ACC112 (cell line): ENCODE data around the gene EGFR.
A peak's percentile ranks its signal among the peaks of the same experiment; 100 is the strongest.

ENCODE experiments used
- H2AFZ ChIP-seq: fragments of 200-600 bp; sonication (generic); one replicate; pipeline ENCODE4 v1.6.0; 2017; ENCODE audit warnings: antibody characterized with exemption, low read length; ENCODE audit not compliant: unreplicated experiment
- H3K27ac ChIP-seq: fragments of 200-600 bp; sonication (generic); 2 replicates; pipeline ENCODE4 v1.5.1; 2014; ENCODE audit warnings: low read depth, mild to moderate bottlenecking, antibody characterized with exemption, low read length, moderate library complexity
- H3K27me3 ChIP-seq: fragments of 200-600 bp; sonication (generic); 2 replicates; pipeline ENCODE4 v1.6.1; 2014; ENCODE audit warnings: mild to moderate bottlenecking, antibody characterized with exemption, low read length, moderate library complexity, mixed read lengths; ENCODE audit not compliant: insufficient read depth
- H3K36me3 ChIP-seq: fragments of 200-600 bp; sonication (generic); 2 replicates; pipeline ENCODE4 v1.6.1; 2016; ENCODE audit warnings: mild to moderate bottlenecking, antibody characterized with exemption, low read length, moderate library complexity, mixed read lengths; ENCODE audit not compliant: insufficient read depth
- H3K4me1 ChIP-seq: fragments of 200-600 bp; sonication (generic); one replicate; pipeline ENCODE4 v1.6.1; 2016; ENCODE audit warnings: low read length, mixed read lengths; ENCODE audit not compliant: insufficient read depth, unreplicated experiment, control insufficient read depth
- H3K4me3 ChIP-seq: fragments of 200-600 bp; sonication (generic); 2 replicates; pipeline ENCODE4 v1.5.1; 2014; ENCODE audit warnings: mild to moderate bottlenecking, low read depth, low read length
- H3K79me2 ChIP-seq: fragments of 200-600 bp; sonication (generic); one replicate; pipeline ENCODE4 v1.6.0; 2016; ENCODE audit warnings: low read length; ENCODE audit not compliant: control insufficient read depth, unreplicated experiment, insufficient read depth

The EGFR gene

DNA sequence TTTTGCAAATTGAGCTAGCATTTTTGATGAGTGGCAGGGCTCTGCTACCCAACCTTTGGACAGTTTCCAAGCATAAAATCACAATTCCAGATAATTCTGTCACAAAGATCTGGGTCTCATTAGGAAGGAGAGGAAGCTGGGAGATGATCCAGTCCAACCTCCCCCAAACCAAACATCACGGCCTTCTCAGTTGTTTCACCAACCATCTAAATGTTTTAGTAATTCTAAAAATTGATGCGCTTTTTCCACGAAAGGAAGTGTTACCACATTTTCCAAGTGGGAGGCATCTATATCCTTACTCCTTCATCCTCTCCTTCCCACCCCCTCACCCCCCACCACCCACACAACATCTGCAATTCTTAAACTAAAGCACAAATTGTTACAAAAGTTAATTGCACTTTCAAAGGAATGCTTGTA lies 108.3 kb downstream of the EGFR start:
- peak overlapping the region; percentile 35; the same call in 1 of the 2 replicates for H3K4me3 ChIP-seq
- peaks cover 9% of the 10 kb centered on the region; the same call in 1 of the 2 replicates for H3K36me3 ChIP-seq
- peaks cover 69% of the 10 kb centered on the region for H3K79me2 ChIP-seq
- H3K4me1 ChIP-seq = peaks cover 82% of the 10 kb centered on the region
- H3K27me3 ChIP-seq = no peaks in the 10 kb centered on the region
- peak overlapping the region; percentile 99 for H3K27ac ChIP-seq
- no peak overlapping the region for H2AFZ ChIP-seq

DNA sequence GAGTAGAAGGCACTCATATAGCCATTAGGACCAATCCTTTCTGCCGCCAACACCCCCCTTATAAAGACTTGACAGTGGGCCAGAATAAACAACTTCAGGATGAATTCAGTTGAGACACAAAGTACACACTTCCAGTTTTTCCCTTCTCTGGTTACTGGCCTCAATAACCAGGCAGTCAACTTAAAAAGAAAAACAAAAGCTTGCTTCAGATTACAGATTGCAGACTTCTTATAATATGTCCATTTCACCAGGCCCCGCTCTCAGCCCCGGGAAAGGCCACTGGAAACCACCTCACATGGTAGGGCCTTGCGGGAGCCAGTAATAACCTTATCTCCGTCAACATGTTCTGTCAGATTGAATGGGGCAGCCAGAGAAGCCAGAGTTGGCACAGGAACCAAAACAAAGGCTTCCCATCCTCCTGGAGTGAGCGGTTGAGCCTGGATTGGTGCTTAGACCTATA lies 108.8 kb downstream of the EGFR start:
- no peak overlapping the region for H2AFZ ChIP-seq
- H3K4me3 ChIP-seq = peak overlapping the region; percentile 35; the same call in 1 of the 2 replicates
- peak overlapping the region; percentile 99 for H3K27ac ChIP-seq
- H3K36me3 ChIP-seq = peaks cover 9% of the 10 kb centered on the region; the same call in 1 of the 2 replicates
- H3K79me2 ChIP-seq = peaks cover 64% of the 10 kb centered on the region
- H3K27me3 ChIP-seq = no peaks in the 10 kb centered on the region
- H3K4me1 ChIP-seq = peaks cover 87% of the 10 kb centered on the region

DNA sequence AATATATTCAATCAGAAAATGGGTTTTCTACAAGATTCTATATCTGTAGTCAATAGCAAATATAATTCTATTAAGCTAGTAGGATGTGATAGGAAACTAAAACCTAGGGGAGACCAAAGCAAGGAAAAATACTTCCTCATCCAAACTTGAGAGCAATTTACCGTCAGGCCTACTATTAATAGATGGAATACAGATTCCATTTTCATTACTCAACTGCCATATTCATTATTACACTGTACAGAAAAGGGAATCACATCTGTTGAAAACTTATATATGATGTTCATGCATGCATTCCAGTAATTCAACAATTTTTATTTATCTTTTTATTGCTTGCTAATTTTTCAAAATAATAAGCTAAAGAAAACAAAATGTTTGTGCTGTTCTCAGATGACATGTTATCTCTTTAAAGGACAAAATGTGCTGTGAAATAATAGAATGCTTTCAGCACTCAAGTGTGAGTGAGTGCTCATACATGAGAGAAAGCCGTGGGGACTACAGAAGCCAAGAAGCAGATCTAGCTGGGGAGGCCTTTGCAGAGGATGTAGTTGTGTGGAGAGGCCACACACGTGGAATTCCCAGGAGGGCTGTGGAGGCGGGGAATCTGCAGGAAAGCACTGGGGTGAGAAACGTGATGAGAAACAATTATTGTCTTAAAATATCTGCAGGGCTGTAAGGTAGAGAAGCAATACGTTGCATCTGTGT lies 110.0 kb downstream of the EGFR start:
- peaks cover 95% of the 10 kb centered on the region for H3K4me1 ChIP-seq
- 0 out of 2 replicates have a peak overlapping the region, but pooled peaks have one; percentile 6 for H3K4me3 ChIP-seq
- peaks cover 9% of the 10 kb centered on the region; the same call in 1 of the 2 replicates for H3K36me3 ChIP-seq
- no peaks in the 10 kb centered on the region for H3K27me3 ChIP-seq
- peaks cover 54% of the 10 kb centered on the region for H3K79me2 ChIP-seq
- H2AFZ ChIP-seq = no peak overlapping the region
- H3K27ac ChIP-seq = peak overlapping the region; percentile 99

DNA sequence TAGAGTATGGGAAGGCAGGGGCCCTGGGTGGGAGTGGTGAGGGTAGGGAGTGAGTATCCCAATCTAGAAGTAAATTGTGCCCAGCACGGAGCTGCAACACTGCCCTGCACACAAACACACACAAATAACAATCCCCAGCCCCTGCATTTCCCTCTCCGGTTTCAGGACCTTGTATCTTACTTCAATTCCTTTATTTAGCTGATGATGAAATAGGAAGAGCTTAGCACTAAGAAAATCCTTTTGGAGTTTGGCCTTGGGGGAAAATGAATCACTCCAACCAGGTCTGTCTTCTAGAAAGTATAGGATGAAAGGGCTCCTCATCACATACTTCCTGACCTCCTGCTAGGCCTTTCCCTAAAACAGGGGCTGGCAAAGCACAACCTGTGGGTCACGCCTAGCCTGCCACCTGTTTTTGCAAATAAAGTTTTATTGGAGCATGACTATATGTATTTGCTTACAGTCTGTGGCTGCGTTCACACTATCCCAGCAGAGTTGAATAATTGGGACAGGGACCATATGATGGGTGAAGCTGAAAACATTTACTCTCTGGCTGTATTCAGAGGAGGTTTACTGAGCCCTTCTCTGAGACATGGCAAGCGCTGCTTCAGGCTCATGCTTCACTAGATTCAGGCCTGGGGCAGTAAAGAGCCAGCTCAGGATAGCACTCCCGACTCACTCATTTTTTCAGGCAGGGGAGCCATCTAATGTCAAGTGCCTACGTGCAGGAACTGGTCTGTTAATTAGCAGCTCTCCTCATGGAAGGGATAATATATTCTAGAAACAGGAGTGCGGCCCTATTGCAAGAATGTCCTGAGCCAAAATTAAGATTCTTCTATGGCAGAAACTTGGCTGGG lies 111.0 kb downstream of the EGFR start:
- peaks cover 55% of the 10 kb centered on the region for H3K79me2 ChIP-seq
- no peaks in the 10 kb centered on the region for H3K27me3 ChIP-seq
- H2AFZ ChIP-seq = no peak overlapping the region
- peak overlapping the region; percentile 99 for H3K27ac ChIP-seq
- H3K36me3 ChIP-seq = peaks cover 15% of the 10 kb centered on the region; the same call in 1 of the 2 replicates
- 0 out of 2 replicates have a peak overlapping the region, but pooled peaks have one; percentile 6 for H3K4me3 ChIP-seq
- peaks cover 96% of the 10 kb centered on the region for H3K4me1 ChIP-seq

DNA sequence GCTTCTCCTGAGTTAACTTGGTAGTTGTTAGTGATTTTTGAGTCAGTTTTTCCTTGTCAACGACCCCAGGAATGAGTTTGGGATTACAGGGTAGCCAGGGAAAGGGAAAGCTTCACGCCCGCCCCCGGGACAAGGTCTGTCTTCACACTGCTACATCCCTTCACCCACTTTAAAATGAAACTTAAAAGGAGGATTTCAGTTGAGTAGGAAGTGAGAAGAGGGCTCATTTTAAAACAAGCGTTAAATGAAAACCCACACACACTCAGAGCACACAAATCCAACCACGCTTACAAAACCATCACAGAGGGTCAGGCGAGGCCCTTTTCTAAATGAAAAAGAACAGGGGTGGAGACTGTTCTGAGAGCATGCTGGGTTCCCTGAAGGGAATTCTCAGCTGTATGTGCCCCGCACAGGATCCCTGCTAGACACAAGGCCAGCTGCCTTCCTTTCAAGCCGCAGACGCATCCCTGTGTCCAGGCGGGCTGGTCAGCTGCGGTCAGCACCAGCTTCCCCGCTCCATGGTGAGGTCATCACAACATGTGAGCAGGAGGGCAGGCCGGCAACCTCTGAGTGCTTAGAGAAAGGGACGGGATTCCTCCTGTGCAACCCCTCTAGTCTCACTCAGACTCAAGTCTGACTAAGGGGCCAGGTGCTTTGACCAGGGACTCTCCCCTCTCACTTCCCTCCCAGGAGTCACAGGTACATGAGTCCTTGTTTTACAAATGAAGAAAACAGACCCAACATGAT lies 111.8 kb downstream of the EGFR start:
- Histone ChIP-seq H3K27me3 (no peaks in the 10 kb centered on the region), H2AFZ (no peak overlapping the region), H3K27ac (peak overlapping the region; percentile 99), H3K4me3 (no peak overlapping the region), H3K4me1 (peaks cover 91% of the 10 kb centered on the region), H3K79me2 (peaks cover 54% of the 10 kb centered on the region), H3K36me3 (peaks cover 22% of the 10 kb centered on the region)

DNA sequence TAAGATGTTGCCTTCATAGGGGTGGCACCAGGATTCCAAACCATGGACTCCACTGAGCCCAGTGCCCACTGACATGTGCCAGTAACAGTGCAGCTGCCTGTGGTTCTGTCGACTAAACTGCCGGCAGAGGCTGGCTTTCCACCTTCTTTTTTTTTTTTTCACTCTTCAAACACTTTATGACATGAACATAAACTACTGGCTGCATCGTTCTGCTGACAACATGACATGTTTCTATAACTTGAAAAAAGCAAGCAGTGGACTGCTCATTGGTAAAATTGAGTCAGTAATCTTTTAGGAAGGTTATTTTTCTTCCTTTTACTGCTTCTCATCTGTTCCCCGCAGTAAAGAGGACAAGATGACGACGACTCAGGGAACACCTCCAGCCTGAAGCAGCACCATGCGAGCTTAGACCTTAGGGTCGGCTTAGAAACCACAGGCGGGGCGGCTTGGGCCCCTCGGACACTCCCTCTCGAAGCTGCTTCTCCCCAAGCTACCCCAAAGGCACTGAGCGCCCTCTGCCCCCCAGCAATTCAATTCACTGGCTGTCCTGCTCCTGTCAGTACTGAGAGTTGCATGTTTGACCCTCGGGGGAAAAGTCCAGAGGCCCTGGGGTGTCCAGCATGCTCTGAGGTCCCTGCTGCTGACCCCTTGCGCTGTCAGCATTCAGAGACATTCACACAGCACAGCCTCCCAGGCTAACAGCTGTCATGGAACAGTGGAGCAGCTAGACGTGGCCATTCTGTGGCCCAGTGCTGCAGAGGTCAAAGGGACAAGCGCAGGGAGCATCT lies 112.5 kb downstream of the EGFR start:
- Histone ChIP-seq H3K4me1 (peaks cover 84% of the 10 kb centered on the region), H3K27ac (peak overlapping the region; percentile 99), H3K27me3 (no peaks in the 10 kb centered on the region), H2AFZ (no peak overlapping the region), H3K79me2 (peaks cover 53% of the 10 kb centered on the region), H3K36me3 (peaks cover 19% of the 10 kb centered on the region), H3K4me3 (no peak overlapping the region)

DNA sequence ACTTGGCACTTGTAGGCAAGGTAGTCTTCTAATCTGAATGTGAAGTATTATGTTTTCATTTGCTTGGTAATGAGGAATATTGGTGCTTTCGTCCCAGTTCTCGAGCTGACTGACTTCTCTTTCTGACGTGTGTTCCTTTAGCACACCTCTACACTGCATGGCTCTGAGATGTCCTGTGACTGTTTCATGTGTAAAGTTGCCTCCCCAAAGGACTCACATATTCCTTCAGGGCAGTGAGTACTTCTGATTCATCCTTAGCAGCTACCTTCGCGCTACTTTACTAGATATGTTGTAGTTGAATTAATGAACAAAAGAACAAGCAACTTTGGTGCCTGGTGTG lies 113.7 kb downstream of the EGFR start:
- H2AFZ ChIP-seq = no peak overlapping the region
- peak overlapping the region; percentile 14; the same call in 1 of the 2 replicates for H3K4me3 ChIP-seq
- H3K27me3 ChIP-seq = no peaks in the 10 kb centered on the region
- peak overlapping the region; percentile 99 for H3K27ac ChIP-seq
- peaks cover 72% of the 10 kb centered on the region for H3K4me1 ChIP-seq
- peaks cover 60% of the 10 kb centered on the region for H3K79me2 ChIP-seq
- peaks cover 21% of the 10 kb centered on the region for H3K36me3 ChIP-seq

DNA sequence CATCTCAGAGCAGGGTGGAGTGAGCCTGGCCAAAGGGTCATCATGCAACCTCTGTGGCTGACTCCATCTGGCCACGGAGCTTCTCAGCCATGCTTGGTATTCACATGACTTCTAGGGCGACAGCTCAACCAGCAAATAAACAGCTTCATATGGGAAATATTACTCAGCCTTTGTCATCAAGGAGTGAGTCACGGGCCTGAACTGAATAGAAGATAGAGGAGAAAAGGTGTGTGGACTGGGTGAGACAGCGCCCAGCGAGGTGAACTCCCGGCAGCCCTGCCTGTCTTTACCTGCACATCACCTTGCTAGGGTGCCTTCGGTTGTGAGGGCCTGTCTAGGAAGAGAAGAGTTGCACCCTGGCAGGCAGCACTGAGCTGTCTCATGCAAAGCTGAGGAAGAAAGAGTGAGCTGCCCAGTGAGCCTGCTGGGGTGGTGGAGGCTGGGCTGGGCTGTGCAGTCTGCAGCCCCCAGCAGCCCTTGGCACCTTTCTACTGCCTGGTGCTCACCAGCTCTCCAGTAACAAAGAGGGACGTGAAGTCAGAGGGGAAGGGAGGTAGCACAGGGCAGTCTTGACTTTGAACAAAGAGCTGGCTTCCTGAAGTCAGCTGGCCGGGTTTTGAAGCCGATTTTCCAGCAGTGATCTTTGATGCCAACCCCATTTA lies 114.2 kb downstream of the EGFR start:
- H3K4me1 ChIP-seq = peaks cover 67% of the 10 kb centered on the region
- peak overlapping the region; percentile 56 for H3K4me3 ChIP-seq
- H3K79me2 ChIP-seq = peaks cover 64% of the 10 kb centered on the region

DNA sequence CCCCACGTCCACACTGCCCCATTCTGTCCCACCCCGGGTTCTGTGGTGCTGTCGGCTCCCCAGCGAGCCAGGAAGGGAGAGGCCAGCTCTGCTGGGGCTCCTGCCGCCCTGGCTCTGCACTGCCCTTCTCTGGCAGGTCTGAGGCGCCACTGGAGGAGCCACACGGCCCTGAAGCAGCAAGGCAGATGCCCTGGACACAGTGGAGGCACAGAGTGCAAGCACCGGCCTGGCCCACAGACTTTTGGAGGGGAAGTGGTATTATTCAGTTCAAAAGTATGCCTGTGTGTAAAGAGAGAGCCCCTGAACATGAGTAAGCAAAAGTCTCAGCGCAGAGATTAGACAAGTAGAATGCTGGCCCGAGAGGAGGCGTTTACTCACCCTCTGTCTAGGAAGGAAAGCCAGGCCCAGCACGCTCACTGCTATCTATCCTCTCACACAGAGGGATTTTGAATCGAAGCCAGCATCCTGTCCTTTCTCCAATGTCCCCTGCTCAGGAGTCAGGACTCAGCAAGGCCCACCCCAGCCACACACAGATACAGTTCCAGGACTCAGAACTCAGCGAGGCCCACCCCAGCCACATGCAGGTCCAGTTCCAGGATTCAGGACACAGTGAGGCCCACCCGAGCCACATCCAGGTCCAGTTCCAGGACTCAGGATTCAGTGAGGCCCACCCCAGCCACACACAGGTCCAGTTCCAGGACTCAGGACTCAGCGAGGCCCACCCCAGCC lies 115.0 kb downstream of the EGFR start:
- H3K4me3 ChIP-seq = peak overlapping the region; percentile 56
- no peak overlapping the region for H2AFZ ChIP-seq
- H3K27me3 ChIP-seq = no peaks in the 10 kb centered on the region
- H3K27ac ChIP-seq = peak overlapping the region; percentile 99
- peaks cover 59% of the 10 kb centered on the region for H3K4me1 ChIP-seq
- peaks cover 21% of the 10 kb centered on the region for H3K36me3 ChIP-seq
- H3K79me2 ChIP-seq = peaks cover 58% of the 10 kb centered on the region

More for the DNA sequence above, 114.2 kb downstream of the EGFR start:
- Histone ChIP-seq H2AFZ (no peak overlapping the region), H3K27me3 (no peaks in the 10 kb centered on the region), H3K27ac (peak overlapping the region; percentile 99), H3K36me3 (peaks cover 21% of the 10 kb centered on the region)
